ENCODE data around the gene ZNF653.
A peak's percentile ranks its signal among the peaks of the same experiment; 100 is the strongest.

Gene ZNF653

GRCh38 chr19:11513946-11514345 lies 8.3 kb upstream of the ZNF653 start:
- DNase-seq: no peak

GRCh38 chr19:11510444-11510843 lies 4.8 kb upstream of the ZNF653 start:
- no peak for DNase-seq

- DNase-seq: no peak
These were observed 1.9 kb upstream of the ZNF653 start for GRCh38 chr19:11507370-11508078.

- DNase-seq: no peak
These were observed 1.3 kb upstream of the ZNF653 start for GRCh38 chr19:11506967-11507366.

- no peak for DNase-seq
These were observed 489 bp upstream of the ZNF653 start for GRCh38 chr19:11506101-11506555.

GRCh38 chr19:11505032-11505503 lies 571 bp downstream of the ZNF653 start:
- DNase-seq: peak; percentile 92

GRCh38 chr19:11504502-11505031 lies 1.1 kb downstream of the ZNF653 start:
- DNase-seq: no peak

DNA sequence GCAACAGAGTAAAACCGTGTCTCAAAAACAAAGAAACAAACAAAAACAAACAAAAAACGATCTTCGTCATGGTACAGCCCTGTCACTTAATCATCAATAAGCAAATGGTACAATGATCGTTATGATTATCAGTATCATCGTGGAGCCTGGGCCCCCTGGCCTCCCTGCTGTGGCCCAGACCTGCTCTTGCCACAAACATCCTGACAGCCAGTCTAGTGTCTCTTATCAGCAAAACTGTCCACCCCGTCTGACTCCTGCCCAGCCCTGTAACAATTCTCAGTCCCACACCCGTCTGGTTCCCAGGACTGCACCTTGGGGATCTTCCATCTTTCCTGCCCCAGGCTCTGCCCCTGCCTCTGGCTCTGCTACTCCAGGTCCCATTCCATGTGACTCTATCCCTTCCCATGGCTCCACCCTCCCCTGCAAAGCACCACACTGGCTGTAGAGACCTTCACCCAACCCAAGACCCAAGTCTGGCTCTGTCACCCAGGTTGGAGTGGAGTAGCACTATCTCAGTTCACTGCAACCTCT lies 5.7 kb downstream of the ZNF653 start:
- DNase-seq: no peak

DNA sequence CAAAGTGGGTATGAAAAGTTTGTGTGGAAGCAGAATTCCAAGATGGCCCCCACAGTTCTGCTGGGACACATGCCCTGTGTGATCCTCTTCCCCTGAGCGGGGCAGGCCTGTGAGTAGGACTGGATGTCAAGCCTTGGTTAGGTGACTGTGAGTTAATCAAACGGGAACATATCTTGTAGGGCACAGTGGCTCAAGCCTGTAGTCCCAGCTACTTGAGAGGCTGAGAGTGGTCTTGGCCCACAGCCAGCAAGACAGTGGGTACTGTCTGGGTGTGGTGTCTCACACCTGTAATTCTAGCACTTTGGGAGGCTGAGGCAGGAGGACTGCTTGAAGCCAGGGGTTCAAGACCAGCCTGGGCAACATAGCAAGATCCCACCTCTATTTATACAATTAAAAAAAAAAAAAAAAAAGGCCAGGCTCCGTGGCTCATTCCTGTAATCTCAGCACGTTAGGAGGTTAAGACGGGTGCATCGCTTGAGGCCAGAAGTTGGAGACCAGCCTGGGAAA lies 6.4 kb downstream of the ZNF653 start:
- no peak for DNase-seq

- DNase-seq: peak; percentile 82
These were observed 9.1 kb downstream of the ZNF653 start for GRCh38 chr19:11496391-11497163.

DNA sequence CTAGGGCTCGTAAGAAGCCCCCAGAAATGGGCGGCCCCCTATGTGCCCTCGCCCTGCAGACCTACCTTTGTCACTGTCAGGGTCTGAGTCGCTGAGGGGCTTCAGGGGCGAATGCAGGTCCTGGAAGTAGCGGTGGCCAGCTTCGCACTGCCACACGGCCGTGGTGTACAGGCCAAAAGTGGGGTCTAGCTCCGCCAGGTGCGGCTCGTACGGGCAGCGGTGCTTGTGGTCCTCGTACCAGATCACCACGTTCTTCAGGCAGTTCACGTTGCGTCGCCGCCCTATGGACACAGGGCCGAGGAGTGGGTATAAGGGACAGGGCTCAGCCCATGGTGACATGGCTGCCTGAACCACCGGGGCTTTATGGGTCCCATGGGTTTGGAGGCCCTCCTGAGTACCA lies 9.8 kb downstream of the ZNF653 start:
- no peak for DNase-seq

- DNase-seq: no peak
These were observed 10.2 kb downstream of the ZNF653 start for GRCh38 chr19:11495481-11495880.

- no peak for DNase-seq
These were observed 10.9 kb downstream of the ZNF653 start for GRCh38 chr19:11494634-11495285.

DNA sequence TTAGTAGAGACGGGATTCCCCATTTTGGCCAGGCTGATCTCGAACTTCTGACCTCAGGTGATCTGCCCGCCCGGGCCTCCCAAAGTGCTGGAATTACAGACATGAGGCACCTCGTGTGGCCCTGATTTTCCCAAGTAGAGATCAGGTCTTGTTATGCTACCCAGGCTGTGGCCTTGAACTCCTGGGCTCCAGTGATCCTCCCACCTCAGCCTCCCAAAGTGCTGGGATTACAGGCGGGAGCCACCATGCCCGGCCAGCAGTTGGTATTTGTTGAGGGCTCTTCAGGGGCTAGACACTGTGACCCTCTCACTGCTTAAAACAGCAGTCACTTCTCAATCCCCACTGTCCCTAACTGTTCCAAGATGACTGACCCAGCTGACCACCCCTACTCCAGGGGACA lies 16.3 kb downstream of the ZNF653 start:
- DNase-seq: no peak

DNA sequence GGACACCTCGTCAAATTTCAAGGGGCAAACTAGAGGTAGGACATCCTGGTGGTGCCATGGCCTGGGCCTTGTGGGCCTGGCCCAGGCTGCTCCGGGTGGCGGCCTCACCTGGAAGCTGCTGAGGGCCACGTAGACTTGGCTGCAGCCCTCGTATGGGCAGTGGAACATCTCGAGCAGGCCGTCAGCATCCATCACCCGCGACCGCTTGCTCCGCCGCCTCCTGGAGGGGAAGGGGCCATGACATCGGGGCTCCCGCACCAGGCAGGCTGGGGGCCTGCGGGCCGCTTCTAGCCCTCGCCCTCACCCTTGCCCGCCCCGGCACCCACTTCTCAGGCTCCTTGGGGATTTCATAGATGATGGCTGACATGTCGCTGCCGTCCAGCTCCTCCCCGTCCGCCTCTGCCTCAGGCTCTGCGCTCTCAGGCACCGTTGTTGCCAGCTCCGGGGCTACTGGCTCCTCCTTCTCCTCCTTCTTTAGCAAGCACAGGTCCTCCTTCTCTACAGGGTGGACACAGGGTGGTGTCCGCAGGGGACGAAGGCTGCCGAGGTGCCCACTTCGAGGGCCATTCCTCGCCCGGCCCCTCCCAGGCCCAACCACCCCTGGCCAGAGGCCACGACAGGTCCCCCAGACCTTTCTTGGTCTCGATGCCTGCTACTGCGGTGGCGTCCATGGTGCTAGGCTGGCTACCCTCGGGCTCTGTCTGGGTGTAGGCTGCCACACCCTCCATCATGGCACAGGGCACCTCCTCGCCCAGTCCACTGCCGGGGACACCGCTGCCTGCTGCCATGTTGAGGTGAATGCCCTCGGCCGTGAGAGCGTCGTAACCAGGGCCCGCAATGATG lies 18.8 kb downstream of the ZNF653 start:
- DNase-seq: no peak

DNA sequence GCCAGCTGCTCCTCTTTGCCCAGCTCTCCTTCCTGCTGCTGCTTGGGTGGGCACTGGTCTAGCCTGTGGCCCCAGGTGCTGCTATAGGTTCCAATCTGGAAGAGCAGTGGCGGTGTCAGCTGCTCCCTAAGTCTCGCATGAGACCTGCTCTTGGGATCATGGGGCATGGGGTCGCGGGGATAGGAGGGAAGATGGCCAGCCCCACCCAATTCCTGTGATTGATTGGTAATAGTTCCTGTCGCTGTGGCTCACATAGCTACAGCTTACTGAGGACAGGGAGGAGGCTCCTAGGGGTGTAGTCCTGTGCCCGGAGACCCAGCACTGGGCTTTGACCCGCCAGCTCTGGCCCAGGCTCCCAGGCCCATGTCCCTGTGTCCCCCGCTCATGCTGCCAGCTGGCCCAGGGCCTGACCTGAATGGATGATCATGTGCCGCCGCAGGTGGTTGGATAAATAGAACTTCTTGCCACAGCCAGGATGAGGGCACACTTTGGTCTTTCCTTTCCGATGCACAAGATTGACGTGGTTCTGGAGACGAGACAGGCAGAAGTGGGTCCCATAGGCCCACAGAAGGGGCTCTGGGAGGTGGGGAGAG lies 20.3 kb downstream of the ZNF653 start:
- DNase-seq: no peak

- no peak for DNase-seq
These were observed 22.1 kb downstream of the ZNF653 start for GRCh38 chr19:11483366-11484111.

DNA sequence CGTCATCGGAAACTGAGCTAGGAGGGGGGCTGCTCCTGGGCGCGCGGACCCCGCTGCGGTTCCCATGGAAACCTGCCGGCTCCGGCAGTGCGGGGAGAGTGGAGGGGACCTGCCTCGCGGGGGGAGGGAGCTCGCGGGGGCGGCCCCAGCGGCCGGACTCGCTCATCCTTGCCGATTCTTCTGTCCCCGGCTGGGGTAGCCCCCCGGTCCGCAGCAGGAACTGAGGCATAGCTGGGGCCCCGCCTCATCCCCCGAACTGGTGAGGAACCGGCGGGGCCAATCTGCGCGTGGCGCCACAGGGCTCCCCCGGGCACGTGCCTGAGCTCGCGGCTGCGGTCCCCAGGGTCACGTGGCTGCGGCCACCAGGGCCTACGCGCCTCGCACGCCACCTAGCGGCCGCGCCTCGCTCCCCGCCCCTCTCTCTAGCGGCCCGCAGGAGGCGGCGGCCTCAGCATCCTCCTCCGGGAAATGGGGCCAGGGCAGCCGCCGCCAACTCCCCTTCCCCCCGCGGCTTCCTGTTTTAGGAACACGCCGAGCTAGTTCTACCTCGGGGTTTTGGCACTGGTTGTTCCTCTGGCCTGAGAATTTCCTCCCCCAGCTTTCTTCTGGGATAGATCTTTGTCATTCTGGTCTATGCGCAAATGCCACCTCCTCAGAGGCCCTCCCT lies 23.1 kb downstream of the ZNF653 start:
- DNase-seq: peak; percentile 37

DNA sequence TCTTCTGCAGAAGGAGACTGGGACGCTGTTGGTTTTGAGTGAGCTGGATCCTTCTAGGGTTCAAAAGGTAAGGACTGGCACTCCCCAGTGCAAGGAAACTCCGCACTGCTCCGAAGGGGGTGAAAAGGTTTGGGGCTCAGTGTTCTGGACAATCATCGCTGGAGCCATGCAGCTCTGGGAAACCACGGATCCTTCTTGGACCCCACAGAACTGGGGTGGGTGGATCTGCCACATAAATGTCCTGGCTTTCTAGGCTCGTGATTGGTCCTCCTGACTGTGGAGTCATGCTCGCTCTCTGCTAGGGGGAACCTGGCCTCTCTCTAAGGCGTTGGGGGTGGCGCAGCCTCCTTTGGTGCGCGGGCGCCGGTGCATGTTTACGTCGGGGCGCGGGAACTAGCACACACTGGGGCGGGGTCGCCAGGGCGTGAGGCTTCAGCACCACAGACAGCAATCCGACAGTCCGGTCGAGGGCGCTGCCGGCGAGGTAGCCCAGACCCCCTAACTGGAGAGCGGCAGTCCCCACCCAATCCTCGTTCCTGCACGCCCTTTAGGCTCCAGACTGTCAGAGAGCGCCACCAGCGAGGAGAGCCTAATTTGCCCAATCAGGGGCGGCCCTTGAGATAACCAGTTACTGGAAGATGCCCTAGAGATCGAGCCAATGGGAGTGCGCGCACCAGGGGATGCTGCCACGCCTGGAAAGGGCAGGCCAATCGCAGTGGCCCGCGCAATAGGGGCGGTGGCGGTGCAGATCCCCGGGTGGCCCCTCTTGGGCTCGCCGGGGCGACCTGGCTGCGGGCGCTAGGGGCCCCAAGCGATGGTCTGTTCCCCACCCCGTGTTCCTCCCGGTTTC lies 23.9 kb downstream of the ZNF653 start:
- DNase-seq: peak; percentile 7

Data from HCEC 1CT (cell line).